GM12878 (cell line): ENCODE results near the gene FRMD8. TPM values are rescaled to one million over a fixed set of nuclear protein-coding genes. Genes with fewer than 3 reads are reported as not detected.
A peak's percentile ranks its signal among the peaks of the same experiment; 100 is the strongest.

Experiments used
- BMI1 ChIP-seq: fragments of 450-650 bp; IDR thresholded peaks from 2 replicates; pipeline ENCODE4 v1.6.1; 2016; ENCODE audit warnings: mild to moderate bottlenecking, moderate library complexity, borderline replicate concordance
- CBX3 ChIP-seq: fragments of 200-600 bp; sonication (generic); IDR thresholded peaks from 2 replicates; pipeline ENCODE4 v1.6.1; 2016; ENCODE audit warnings: low read depth, borderline replicate concordance
- HDAC6 ChIP-seq: fragments of 200-600 bp; sonication (generic); IDR thresholded peaks from one replicate; pipeline ENCODE4 v1.8.0; 2017; ENCODE audit warnings: antibody characterized with exemption; ENCODE audit not compliant: unreplicated experiment
- KDM1A ChIP-seq: fragments of 200-600 bp; sonication (generic); IDR thresholded peaks from 2 replicates; pipeline ENCODE4 v1.6.1; 2016; ENCODE audit warnings: borderline replicate concordance
- MEF2A ChIP-seq: IDR thresholded peaks from 2 replicates; pipeline ENCODE4 v1.6.1; 2011; ENCODE audit warnings: low read depth, mild to moderate bottlenecking, low read length, moderate library complexity; ENCODE audit not compliant: insufficient read depth
- MTA3 ChIP-seq: IDR thresholded peaks from 2 replicates; pipeline ENCODE4 v1.6.1; 2012; ENCODE audit warnings: low read length, inconsistent platforms, borderline replicate concordance
- POLR2AphosphoS2 ChIP-seq: IDR thresholded peaks from 2 replicates; pipeline ENCODE4 v1.6.1; 2011; ENCODE audit warnings: low read depth, mild to moderate bottlenecking, low read length, improper control_type of control experiment, moderate library complexity
- RFX5 ChIP-seq: IDR thresholded peaks from 2 replicates; pipeline ENCODE4 v1.6.1; 2011; ENCODE audit warnings: low read depth, low read length, improper control_type of control experiment
- SREBF1 ChIP-seq: IDR thresholded peaks from 2 replicates; pipeline ENCODE4 v1.6.1; 2012; ENCODE audit warnings: mild to moderate bottlenecking, low read length
- TBL1XR1 ChIP-seq: IDR thresholded peaks from 2 replicates; pipeline ENCODE4 v1.6.1; 2012; ENCODE audit warnings: low read depth, low read length, improper control_type of control experiment
- YY1 ChIP-seq: IDR thresholded peaks from 2 replicates; pipeline ENCODE4 v1.6.1; 2011; ENCODE audit warnings: low read depth, mild to moderate bottlenecking, low read length
- ZBTB40 ChIP-seq: fragments of 450-650 bp; IDR thresholded peaks from 2 replicates; pipeline ENCODE4 v1.6.1; 2016; ENCODE audit warnings: mild to moderate bottlenecking, moderate library complexity, borderline replicate concordance
- polyA plus RNA-seq, 11 experiments: library from polyadenylated mRNA; depleted of rRNA in 4 of 11; unstranded in 6 of 11; stranded (reverse) in 5 of 11; fragments of >200 nt; fragmentation: Nextera tagmentation in 4 of 11; fragmentation: Illumina TruSeq in 1 of 11; extraction: Ambion mirVana in 4 of 11; extraction: Trizol in 1 of 11; gene quantifications; 1 replicate in 1 of 11; 2 replicates in 10 of 11; pipeline versions ENCODE4 v1.2.1 to v1.2.3, GENCODE V29; 2011 to 2016; ENCODE audit warnings: inconsistent platforms in 2 of 11, missing spikeins in 2 of 11, low read depth in 1 of 11
- total RNA-seq, 4 experiments: library from RNA; depleted of rRNA in 3 of 4; stranded (reverse); fragments of >200 nt in 3 of 4; fragmentation: Illumina TruSeq in 1 of 4; extraction: Trizol in 1 of 4; gene quantifications; 2 replicates each; pipeline versions ENCODE4 v1.2.1 to v1.2.3, GENCODE V29; 2013 to 2021
- TF ChIP-seq, protein P1 (sequence below): IDR thresholded peaks from 2 replicates; pipeline ENCODE4 v1.6.1; 2012; ENCODE audit warnings: improper control_type of control experiment, low read depth, low read length; ENCODE audit not compliant: insufficient replicate concordance
- TF ChIP-seq, protein P2 (sequence below): fragments of 150-350 bp; IDR thresholded peaks from 2 replicates; pipeline ENCODE4 v1.6.1; 2016; ENCODE audit warnings: low read depth, low read length

FRMD8 gene
- total and polyA plus RNA-seq, 10 of the 15 experiments (the other 5 are each of a cell fraction or from before 2014, with no cell fraction given) = 8.3 to 69.4 (median 28.0) TPM

- TF ChIP-seq, protein P1, sequence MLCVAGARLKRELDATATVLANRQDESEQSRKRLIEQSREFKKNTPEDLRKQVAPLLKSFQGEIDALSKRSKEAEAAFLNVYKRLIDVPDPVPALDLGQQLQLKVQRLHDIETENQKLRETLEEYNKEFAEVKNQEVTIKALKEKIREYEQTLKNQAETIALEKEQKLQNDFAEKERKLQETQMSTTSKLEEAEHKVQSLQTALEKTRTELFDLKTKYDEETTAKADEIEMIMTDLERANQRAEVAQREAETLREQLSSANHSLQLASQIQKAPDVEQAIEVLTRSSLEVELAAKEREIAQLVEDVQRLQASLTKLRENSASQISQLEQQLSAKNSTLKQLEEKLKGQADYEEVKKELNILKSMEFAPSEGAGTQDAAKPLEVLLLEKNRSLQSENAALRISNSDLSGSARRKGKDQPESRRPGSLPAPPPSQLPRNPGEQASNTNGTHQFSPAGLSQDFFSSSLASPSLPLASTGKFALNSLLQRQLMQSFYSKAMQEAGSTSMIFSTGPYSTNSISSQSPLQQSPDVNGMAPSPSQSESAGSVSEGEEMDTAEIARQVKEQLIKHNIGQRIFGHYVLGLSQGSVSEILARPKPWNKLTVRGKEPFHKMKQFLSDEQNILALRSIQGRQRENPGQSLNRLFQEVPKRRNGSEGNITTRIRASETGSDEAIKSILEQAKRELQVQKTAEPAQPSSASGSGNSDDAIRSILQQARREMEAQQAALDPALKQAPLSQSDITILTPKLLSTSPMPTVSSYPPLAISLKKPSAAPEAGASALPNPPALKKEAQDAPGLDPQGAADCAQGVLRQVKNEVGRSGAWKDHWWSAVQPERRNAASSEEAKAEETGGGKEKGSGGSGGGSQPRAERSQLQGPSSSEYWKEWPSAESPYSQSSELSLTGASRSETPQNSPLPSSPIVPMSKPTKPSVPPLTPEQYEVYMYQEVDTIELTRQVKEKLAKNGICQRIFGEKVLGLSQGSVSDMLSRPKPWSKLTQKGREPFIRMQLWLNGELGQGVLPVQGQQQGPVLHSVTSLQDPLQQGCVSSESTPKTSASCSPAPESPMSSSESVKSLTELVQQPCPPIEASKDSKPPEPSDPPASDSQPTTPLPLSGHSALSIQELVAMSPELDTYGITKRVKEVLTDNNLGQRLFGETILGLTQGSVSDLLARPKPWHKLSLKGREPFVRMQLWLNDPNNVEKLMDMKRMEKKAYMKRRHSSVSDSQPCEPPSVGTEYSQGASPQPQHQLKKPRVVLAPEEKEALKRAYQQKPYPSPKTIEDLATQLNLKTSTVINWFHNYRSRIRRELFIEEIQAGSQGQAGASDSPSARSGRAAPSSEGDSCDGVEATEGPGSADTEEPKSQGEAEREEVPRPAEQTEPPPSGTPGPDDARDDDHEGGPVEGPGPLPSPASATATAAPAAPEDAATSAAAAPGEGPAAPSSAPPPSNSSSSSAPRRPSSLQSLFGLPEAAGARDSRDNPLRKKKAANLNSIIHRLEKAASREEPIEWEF = peak; percentile 72
- TF ChIP-seq CBX3 (no peak), RFX5 (no peak; the same call in 1 of the 2 replicates), YY1 (peak; percentile 88), SREBF1 (no peak), TBL1XR1 (peak; percentile 86), MEF2A (peak; percentile 83), HDAC6 (peak; percentile 88), KDM1A (no peak), MTA3 (no peak), POLR2AphosphoS2 (peak; percentile 100), ZBTB40 (0 out of 2 replicates have a peak, but pooled peaks have one; percentile 30), BMI1 (peak; percentile 95)
- TF ChIP-seq, protein P2, sequence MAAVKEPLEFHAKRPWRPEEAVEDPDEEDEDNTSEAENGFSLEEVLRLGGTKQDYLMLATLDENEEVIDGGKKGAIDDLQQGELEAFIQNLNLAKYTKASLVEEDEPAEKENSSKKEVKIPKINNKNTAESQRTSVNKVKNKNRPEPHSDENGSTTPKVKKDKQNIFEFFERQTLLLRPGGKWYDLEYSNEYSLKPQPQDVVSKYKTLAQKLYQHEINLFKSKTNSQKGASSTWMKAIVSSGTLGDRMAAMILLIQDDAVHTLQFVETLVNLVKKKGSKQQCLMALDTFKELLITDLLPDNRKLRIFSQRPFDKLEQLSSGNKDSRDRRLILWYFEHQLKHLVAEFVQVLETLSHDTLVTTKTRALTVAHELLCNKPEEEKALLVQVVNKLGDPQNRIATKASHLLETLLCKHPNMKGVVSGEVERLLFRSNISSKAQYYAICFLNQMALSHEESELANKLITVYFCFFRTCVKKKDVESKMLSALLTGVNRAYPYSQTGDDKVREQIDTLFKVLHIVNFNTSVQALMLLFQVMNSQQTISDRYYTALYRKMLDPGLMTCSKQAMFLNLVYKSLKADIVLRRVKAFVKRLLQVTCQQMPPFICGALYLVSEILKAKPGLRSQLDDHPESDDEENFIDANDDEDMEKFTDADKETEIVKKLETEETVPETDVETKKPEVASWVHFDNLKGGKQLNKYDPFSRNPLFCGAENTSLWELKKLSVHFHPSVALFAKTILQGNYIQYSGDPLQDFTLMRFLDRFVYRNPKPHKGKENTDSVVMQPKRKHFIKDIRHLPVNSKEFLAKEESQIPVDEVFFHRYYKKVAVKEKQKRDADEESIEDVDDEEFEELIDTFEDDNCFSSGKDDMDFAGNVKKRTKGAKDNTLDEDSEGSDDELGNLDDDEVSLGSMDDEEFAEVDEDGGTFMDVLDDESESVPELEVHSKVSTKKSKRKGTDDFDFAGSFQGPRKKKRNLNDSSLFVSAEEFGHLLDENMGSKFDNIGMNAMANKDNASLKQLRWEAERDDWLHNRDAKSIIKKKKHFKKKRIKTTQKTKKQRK = peak; percentile 61; the same call in 1 of the 2 replicates
Measured at GRCh38 chr11:65422633-65423515, 36.4 kb downstream of the FRMD8 start, which contains the start of gene NEAT1 (continued).
